C4-2B (cell line): Measurements from ENCODE around the gene SEC24D.

Experiments
- H3K27ac ChIP-seq: fragments of 450-650 bp; 2 replicates; pipeline ENCODE4 v1.5.1; 2017
- ZFX ChIP-seq: fragments of 450-650 bp; IDR thresholded peaks from 2 replicates; pipeline ENCODE4 v1.6.1; 2017
- TF ChIP-seq, protein P1 (sequence below): fragments of 450-650 bp; conservative IDR thresholded peaks from 2 replicates; pipeline ENCODE4 v1.5.1; 2017; ENCODE audit warnings: mild to moderate bottlenecking

Gene SEC24D

DNA sequence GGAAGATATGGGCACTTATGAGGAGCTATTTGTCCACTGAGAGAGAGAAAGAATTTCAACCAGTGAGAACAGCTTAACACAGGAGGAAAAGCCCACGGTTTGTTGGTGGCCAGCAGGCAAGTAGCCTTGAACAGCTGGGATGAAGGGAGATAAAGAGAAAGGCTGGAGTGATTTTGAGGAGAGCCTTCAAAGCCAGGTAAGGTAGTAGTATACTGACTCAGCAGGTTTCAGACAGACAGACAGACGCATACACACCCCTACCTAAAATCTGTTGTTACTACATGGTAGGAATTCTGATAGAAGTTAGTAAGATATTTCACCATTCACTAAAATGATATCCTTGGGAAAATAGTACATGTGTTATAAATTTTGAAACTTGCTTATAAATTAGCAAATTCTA is 60.5 kb downstream of the SEC24D start:
- TF ChIP-seq, protein P1, sequence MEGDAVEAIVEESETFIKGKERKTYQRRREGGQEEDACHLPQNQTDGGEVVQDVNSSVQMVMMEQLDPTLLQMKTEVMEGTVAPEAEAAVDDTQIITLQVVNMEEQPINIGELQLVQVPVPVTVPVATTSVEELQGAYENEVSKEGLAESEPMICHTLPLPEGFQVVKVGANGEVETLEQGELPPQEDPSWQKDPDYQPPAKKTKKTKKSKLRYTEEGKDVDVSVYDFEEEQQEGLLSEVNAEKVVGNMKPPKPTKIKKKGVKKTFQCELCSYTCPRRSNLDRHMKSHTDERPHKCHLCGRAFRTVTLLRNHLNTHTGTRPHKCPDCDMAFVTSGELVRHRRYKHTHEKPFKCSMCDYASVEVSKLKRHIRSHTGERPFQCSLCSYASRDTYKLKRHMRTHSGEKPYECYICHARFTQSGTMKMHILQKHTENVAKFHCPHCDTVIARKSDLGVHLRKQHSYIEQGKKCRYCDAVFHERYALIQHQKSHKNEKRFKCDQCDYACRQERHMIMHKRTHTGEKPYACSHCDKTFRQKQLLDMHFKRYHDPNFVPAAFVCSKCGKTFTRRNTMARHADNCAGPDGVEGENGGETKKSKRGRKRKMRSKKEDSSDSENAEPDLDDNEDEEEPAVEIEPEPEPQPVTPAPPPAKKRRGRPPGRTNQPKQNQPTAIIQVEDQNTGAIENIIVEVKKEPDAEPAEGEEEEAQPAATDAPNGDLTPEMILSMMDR = no peak
- no peak for TF ChIP-seq ZFX

DNA sequence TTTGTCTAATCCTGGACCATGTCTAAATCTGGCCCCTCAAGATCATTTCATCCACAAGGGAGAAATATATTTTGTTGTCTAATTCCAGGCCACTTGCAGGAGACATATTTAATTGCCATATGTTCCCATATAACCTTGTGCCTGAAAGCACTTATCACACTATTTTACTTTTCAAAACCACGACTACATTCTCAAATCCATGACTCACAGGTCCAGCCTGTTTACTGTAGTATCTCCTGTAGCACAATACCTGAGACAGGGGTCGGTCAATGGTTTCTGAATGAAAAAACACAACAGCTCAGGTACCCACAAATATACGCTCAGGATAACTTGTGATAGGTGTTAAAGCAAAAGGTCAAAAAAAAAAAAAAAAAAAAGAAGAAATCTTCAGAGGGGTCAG is 60.9 kb downstream of the SEC24D start:
- TF ChIP-seq, protein P1 = no peak
- no peak for TF ChIP-seq ZFX
- H3K27ac ChIP-seq = no peak overlapping the region

More for the DNA sequence above, 60.5 kb downstream of the SEC24D start:
- no peak overlapping the region for H3K27ac ChIP-seq

DNA sequence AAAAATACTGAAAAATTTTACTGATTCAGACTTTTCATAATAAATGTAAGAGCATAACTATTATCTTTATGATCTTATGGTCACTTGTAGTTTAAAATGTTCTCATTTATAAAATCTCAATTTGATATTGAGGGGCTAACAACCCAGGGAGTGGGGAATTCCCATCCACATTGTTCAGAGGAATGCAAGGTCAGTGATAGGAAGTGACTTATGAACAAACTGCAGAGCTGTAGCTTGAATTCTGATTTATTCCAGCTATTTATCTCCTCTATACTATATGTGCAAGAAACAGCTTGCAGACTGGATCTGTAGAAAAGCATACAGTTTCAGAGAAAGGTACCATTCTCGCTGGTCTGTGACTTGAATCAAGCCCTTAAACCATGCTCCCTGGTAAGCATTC is 61.6 kb downstream of the SEC24D start:
- no peak overlapping the region for H3K27ac ChIP-seq

DNA sequence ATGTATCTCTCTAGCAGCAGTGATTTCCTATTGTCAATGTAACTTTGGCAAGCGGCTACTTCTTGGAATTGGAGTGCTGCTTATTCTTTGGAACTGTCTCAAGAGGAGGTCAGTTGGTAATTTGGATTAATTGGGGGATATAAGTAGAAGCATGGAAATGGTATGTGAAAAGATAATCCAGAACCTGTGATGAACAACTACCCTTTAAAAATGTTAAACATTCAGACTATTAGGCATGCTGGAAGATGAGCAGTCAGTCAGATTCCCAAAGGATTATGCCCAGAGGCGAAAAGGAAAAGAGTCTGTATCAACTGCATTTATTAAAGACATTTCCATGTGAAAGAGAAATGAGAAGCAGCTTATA is 62.5 kb downstream of the SEC24D start:
- no peak overlapping the region for H3K27ac ChIP-seq
- TF ChIP-seq, protein P1 = no peak

More for the DNA sequence above, 61.6 kb downstream of the SEC24D start:
- TF ChIP-seq, protein P1 = no peak
- no peak for TF ChIP-seq ZFX

DNA sequence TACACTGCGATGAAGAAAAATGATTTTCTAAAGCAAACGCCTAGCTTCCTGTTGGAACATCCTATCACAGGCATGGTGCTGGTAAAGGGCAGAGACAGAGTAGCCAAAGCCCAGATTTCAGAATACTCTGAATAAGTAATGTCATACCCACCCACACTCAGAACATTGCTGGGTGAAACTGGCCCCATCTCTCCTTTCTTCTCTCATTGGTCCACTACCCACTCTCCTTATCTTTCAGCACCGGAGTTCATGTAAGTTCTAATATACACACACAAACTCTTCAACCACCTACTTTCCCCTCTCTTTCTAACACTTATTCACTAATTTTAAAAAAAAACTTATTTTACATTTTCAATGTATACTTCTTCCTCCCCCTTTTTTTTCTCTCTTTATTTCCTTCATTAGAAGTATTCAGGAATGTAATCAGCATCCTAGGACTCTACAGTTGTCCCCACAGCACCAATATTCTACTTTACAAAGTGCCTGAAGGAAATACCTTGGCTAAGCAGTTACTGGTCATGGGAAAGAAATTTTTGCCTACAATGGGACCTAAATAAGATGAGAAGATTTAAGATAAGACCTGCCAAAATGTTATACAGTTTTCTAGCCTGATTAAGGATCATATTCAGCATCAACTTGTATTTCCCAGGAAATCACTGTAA is 63.0 kb downstream of the SEC24D start:
- H3K27ac ChIP-seq = no peak overlapping the region

DNA sequence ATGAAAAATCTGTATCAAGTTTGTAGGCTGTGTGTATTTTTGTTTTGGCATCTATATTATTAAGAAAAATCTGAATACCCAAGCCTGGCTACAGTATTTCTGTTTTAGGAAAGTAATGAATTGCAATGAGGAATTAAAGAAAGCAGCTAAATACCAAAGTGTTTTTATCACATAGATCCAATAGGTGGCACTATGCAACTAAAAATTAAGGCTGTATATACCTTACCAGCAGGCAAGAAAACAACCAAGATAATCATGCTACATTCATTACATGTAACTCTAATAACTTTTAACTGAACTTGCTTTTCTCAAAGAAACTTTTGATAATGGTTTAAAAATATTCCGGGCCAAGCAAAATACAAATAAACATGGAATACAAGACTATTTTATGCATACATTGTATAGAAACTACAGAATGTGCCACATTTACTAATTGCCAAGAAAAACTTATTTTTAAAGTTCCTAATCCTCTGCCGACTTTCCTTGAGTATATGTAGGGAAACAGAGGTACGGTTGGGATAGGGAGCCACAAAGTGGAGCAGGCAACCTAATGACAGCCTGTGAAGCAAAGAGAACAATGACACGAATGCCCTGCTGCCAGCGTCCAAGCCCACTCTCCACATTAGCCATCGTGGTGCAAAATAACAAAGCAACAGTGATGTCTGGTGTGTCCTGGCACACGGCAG is 63.7 kb downstream of the SEC24D start:
- no peak overlapping the region for H3K27ac ChIP-seq

More for the DNA sequence above, 63.0 kb downstream of the SEC24D start:
- TF ChIP-seq, protein P1 = no peak
- TF ChIP-seq ZFX = no peak

DNA sequence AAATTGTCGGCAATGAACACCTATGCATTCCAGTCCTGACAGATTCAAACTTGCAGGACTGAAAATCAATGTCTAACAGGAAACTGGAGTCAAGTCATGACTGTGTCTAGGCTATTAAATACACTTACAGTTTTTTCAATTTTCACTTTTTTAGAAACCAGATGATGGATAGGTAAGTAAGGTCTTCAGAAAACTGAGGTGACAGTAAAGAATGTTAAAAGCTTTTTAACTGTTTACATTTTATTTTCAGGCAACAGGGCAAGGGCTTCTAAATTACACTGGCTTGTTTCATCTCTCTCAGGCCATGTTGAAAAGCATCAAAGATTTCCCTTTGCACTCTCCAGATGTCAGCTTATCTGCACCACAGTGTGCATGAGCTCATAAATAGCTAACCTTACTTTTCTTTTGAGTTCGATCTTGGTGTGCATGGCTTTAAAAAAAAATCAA is 65.2 kb downstream of the SEC24D start:
- H3K27ac ChIP-seq = no peak overlapping the region
- TF ChIP-seq, protein P1 = no peak
- TF ChIP-seq ZFX = no peak

More for the DNA sequence above, 63.7 kb downstream of the SEC24D start:
- TF ChIP-seq, protein P1 = peak; percentile 69
- no peak for TF ChIP-seq ZFX
